ENCODE measurements around the gene CACNA1F.

CACNA1F gene

DNA sequence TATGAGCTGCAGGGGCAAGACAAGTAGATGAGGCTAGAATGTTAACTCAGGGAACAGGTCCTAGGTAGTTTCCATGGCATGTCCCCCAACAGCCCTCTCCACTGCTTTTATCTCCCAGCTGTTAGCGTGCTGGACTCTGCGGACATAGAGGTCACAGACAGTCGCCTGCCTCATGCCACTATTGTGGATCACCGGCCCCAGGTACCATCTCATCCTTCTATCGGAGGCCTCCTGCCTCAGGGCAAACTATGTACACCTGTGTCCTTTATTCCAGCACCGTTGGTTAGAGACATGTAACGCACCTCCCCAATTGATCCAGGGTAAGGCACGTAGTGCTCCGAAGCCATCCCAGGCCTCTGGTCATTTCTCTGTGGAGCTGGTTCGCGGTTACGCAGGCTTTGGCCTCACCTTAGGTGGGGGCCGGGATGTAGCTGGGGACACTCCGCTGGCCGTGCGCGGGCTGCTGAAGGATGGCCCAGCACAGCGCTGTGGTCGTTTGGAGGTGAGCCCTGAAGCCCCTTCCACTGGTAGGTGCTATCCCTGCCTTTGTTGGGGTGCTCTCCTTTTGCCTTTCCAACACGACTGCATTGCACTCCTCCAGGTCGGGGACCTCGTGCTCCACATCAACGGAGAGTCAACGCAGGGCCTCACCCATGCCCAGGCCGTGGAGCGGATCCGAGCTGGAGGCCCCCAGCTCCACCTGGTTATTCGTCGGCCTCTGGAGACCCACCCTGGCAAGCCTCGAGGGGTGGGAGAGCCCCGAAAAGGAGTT lies 68.4 kb downstream of the CACNA1F start:
- in situ Hi-C loops (cut with MboI; ENCODE audit: low pct_unique_long_range_greater_than_20kb, low sequenced_read_pairs), result no loop called here
- DNase-seq, result no peak

DNA sequence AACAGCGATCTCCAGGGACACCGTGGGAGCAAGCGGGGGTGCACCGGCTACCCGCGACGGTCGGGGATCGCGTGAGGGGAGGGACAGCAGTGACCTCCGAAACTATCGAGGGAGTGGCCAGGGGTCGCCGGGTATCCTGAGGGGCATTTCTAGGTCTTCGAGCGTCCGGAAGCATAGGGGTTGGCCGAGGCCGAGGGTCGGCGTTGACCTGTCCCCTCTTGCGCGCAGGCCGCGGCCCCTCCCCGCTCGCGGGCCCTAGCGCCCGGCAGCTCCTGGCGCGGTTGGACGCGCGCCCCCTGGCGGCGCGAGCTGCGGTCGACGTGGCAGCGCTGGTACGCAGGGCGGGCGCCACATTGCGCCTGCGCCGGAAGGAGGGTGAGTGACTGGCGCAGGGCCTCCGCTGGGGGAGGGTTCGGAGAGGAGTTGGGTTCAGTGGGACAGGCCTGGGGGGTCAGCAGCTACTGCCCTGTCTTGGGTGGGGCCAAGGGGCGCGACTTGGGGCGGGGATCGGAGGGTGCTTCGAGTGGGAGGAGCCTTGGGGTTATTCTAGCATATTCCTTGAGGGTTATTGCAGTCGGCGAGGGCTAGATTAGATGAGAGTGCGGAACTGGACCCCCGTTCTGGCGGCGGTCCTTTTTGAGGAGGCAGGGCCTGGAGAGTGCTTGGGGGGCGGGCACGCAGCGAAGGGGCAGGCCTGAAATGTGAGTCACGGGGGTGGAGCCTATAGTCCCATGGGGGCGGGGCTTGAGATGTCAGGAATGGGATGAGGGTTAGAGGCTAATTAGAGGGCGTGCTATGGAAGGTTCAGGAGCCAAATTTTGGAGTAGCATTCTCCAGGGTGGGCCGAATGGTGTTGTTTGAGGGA lies 69.4 kb downstream of the CACNA1F start:
- DNase-seq, result peak; percentile 96
- in situ Hi-C loops (cut with MboI; ENCODE audit: low pct_unique_long_range_greater_than_20kb, low sequenced_read_pairs), result no loop called here

DNA sequence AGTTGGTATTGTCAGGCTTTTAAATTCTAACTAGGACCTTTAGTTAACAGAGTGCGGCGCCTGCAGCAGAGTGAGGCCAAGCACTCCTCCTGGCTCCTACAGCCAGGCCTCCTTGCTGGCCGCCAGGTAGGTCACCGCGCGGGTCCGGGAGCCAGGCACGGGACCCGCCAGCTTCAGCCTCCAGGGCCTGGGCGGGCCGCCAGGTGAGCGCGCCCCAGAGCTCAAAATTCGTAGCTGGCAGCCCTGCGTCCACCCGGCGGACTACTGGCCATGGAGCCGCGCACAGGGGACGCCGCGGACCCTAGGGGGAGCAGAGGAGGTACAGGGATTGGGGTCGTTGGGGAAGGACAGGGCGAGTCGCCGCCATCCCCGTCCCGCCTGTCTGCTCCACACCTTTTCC lies 70.5 kb downstream of the CACNA1F start, which contains the start of gene MAGIX:
MAGIX (plus strand) TSS at position 139 of the 400 bp plus-strand sequence; CDS start at position 271, 132 bp downstream.
- DNase-seq, result no peak
- in situ Hi-C loops (cut with MboI; ENCODE audit: low pct_unique_long_range_greater_than_20kb, low sequenced_read_pairs), result no loop called here

DNA sequence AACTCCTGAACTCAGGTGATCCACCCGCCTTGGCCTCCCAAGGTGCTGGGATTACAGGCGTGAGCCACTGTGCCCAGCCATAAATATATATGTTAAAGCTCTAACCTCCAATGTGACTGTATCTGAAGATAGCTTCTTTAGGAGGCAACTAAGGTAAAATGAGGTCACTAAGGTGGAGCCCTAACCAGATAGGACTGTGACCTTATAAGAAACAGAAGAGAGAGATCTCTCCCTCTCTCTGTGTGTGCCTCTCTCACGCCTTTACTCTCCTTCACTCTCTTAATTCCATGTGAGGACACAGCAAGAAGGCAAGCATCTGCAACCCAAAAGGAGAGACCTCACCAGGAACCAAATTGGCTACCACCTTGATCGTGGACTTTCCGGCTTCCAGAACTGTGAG lies 71.5 kb downstream of the CACNA1F start:
- in situ Hi-C loops (cut with MboI; ENCODE audit: low pct_unique_long_range_greater_than_20kb, low sequenced_read_pairs), result no loop called here
- no peak for DNase-seq

DNA sequence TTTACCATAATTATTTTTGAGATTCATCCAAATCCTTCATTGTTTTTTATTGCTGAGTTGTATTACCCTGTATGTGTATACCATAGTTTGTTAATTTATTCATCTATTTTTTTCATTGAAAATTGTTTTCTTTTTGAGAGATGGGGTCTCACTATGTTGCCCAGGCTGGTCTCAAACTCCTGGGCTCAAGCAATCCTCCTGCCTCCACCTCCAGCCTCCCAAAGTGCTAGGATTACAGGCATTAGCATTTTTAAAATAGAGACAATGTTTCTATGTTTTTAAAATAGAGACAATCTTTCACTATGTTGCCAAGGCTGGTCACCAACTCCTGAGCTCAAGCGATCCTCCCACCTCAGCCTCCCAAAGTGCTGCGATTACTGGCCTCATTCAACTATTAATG lies 72.2 kb downstream of the CACNA1F start:
- no peak for DNase-seq
- in situ Hi-C loops (cut with MboI; ENCODE audit: low pct_unique_long_range_greater_than_20kb, low sequenced_read_pairs), result no loop called here

DNA sequence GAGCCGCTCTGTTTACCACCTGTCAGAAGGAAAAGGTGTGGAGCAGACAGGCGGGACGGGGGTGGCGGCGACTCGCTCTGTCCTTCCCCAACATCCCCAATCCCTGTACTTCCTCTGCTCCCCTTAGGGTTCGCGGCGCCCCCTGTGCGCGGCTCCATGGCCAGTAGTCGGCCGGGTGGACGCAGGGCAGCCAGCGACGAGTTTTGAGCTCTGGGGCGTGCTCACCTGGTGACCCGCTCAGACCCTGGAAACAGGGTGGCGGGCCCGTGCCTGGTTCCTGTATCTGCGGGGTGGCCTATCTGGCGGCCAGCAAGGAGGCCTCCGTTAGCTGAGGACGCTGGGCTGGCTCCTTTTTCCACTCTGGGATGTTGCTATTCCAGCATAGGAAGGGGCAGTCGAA lies 75.9 kb downstream of the CACNA1F start:
- no peak for DNase-seq
- in situ Hi-C loops (cut with MboI; ENCODE audit: low pct_unique_long_range_greater_than_20kb, low sequenced_read_pairs), result no loop called here

DNA sequence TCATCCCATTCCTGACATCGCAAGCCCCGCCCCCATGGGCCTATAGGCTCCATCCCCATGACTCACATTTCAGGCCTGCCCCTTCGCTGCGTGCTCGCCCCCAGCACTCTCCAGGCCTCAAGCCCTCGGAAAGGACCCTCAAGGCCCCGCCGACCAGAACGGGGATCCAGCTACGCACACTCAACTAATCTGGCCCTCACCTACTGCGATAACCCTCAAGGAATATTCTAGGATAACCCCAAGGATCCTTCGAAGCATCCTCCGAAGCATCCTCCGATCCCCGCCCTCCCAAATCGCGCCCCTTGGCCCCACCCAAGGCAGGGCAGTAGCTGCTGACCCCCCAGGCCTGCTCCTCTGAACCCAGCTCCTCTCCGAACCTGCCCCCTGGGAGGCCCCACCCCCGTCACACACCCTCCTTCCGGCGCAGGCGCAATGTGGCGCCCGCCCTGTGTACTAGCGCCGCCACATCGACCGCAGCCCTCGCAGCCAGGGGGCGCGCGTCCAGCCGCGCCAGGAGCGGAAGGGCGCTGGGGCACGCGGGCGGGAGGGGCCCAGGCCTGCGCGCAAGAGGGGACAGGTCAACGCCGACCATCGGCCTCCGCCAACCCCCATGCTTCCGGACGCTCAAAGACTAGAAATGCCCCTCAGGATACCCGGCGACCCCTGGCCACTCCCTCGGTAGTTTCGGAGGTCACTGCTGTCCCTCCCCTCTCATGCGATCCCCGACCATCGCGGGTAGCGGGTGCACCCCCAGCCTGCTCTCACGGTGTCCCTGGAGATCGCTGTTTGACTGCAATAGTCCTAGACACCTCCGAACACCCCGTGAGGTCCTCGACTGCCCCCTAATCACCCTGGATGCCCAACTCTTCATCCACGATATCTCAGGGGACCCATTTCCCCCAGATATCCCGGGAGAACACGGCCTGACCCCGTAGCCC lies 77.0 kb downstream of the CACNA1F start:
- in situ Hi-C loops (cut with MboI; ENCODE audit: low pct_unique_long_range_greater_than_20kb, low sequenced_read_pairs), result no loop called here
- DNase-seq, result peak; percentile 89

DNA sequence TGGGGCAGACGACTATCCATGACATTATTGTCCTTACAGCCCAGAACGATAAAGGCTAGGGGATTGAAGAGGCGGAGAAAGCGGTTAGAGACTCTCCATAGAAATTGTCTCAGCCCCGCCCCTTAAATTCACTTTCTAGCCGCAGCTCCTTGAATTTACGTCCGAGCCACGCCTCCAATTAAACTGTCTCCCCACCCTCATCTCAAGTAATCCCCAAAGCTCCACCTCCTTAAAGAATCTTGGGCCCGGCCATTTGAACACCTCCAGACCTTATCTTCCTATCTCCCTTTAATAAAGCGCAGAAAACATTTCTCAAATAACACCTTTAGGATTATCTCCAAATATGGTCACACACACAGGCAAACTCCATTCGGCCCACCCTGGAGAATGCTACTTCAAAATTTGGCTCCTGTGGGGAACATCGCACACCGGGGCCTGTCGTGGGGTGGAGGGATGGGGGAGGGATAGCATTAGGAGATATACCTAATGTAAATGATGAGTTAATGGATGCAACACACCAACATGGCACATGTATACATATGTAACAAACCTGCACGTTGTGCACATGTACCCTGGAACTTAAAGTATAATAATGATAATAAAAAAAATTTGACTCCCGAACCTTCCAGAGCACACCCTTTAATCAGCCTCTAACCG lies 77.8 kb downstream of the CACNA1F start:
- in situ Hi-C loops (cut with MboI; ENCODE audit: low pct_unique_long_range_greater_than_20kb, low sequenced_read_pairs), result no loop called here
- DNase-seq, result peak; percentile 92

All from KBM-7 (cell line).